Umbilical cord (tissue), 2 donors: ENCODE data around the gene SMARCB1. TPM values are rescaled to one million over a fixed set of nuclear protein-coding genes. Genes with fewer than 3 reads are reported as not detected.

Source experiments
- DNase-seq: peaks from one replicate; pipeline ENCODE4 v3.0.0-alpha.2; 2015; ENCODE audit warnings: low spot score
- total RNA-seq: library from RNA; depleted of rRNA; stranded (reverse); fragments of >200 nt; gene quantifications from one replicate; pipeline ENCODE4 v1.2.3, GENCODE V29; 2014; ENCODE audit warnings: low replicate concordance; ENCODE audit not compliant: insufficient read depth

SMARCB1 gene
- total RNA-seq, 1 donor from 2014 or later = 8.9 TPM

GRCh38 chr22:23780146-23780748, 6.5 kb upstream of the SMARCB1 start:
- no peak for DNase-seq

GRCh38 chr22:23781065-23781464, 5.7 kb upstream of the SMARCB1 start:
- DNase-seq = no peak

- DNase-seq = peak; percentile 93
These were observed 5.1 kb upstream of the SMARCB1 start for GRCh38 chr22:23781511-23782183.

- DNase-seq = no peak
These were observed 4.5 kb upstream of the SMARCB1 start for GRCh38 chr22:23782252-23782651.

GRCh38 chr22:23782703-23783102, 4.1 kb upstream of the SMARCB1 start:
- DNase-seq = no peak

- DNase-seq = no peak
These were observed 3.3 kb upstream of the SMARCB1 start for GRCh38 chr22:23783265-23784150.

- no peak for DNase-seq
These were observed 2.5 kb upstream of the SMARCB1 start for GRCh38 chr22:23784215-23784732.

- no peak for DNase-seq
These were observed 480 bp upstream of the SMARCB1 start for GRCh38 chr22:23786261-23786710.

GRCh38 chr22:23787600-23787896, 782 bp downstream of the SMARCB1 start:
- DNase-seq = no peak

GRCh38 chr22:23787910-23788309, 1.1 kb downstream of the SMARCB1 start:
- peak; percentile 53 for DNase-seq

GRCh38 chr22:23789121-23789520, 2.4 kb downstream of the SMARCB1 start:
- no peak for DNase-seq

- no peak for DNase-seq
These were observed 2.9 kb downstream of the SMARCB1 start for GRCh38 chr22:23789638-23790037.

GRCh38 chr22:23790819-23791737, 4.3 kb downstream of the SMARCB1 start:
- DNase-seq = peak; percentile 97

- DNase-seq = no peak
These were observed 5.2 kb downstream of the SMARCB1 start for GRCh38 chr22:23791738-23792645.

- DNase-seq = no peak
These were observed 6.6 kb downstream of the SMARCB1 start for GRCh38 chr22:23793326-23793725.

GRCh38 chr22:23796461-23796860, 9.7 kb downstream of the SMARCB1 start:
- peak; percentile 94 for DNase-seq

- DNase-seq = no peak
These were observed 13.8 kb downstream of the SMARCB1 start for GRCh38 chr22:23800297-23801237.

- DNase-seq = no peak
These were observed 14.6 kb downstream of the SMARCB1 start for GRCh38 chr22:23801238-23801821.
